ENCODE measurements around the gene SREK1IP1. TPM values are rescaled to one million over a fixed set of nuclear protein-coding genes. Genes with fewer than 3 reads are reported as not detected.

SREK1IP1 gene
- polyA plus RNA-seq, 1 donor, result 26.5 TPM

DNA sequence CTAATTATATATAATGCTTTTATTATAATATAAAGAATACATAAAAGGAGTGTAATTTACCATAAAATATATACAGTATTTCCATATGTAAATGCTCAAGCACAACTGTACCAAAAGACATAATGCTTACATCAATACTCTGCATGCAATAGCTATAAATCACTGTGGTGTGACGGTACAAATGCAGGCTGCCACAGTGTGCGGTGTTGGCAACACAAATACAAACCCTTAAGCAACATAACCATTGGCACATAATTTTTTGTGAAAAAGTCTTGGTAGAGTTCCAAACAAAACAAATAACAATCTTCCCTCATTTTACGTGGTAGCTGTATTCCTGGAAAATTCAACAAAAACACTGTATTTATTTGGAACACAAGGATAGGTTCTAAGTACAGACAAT lies 80.1 kb downstream of the SREK1IP1 start:
- no peak for DNase-seq

DNA sequence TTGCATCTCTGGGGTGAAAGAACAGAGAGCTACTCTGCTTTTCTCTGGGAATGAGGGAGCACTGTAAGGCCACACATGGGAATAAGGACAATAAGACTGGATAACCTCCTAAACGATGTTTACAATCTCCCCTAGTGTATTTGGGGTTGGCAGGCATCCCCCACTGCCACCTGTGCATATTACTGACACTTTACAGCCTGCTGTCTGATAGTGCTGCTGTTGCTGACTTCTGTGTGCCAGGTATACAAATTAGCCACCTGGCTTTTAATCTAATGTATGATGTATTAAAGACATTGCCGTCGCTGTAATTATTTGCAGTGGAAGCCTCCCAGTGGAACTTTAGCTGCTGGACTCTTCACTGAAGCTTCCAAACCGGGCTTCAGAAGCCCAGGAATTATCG lies 82.6 kb downstream of the SREK1IP1 start:
- DNase-seq, result no peak

- no peak for DNase-seq
These were observed 85.9 kb downstream of the SREK1IP1 start for GRCh38 chr5:64682608-64683007.

DNA sequence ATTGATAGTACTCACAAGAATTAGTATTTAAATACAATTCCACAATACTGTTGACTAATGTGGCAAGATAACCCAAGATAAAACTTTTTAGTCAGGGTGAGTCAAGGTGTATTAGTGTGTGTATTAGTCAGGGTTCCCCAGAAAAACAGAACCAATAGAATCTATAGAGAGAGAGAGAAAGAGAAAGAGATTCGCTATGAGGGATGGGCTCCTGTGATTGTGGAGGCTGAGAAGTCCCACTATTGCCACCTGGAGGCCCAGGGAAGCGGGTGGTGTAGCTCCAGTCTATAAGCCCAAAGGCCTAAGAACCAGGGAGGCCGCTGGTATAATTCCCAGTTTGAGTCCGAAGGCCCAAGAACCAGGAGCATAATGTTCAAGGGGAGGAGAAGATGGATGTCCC lies 88.2 kb downstream of the SREK1IP1 start:
- DNase-seq, result no peak

DNA sequence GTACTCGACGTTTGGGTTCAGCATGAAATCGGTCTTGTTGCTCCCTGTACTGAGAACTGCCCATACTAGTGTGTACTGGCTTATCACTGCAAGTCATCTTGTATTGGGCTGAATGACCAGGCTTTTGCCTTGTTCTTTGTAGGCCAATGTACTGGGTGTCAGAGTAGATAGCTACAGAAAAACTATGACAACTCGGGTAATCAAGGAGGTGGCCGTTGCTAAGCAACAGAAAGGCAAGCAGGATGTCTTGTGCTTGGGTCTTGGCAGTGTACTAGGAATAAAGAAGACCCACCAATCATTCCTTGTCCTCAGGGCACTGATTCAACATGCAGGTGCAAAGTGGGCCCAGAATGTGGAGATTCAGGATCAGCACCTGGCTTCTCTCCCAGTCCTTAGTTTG lies 90.1 kb downstream of the SREK1IP1 start:
- no peak for DNase-seq

GRCh38 chr5:64671678-64672077 lies 96.8 kb downstream of the SREK1IP1 start:
- DNase-seq, result no peak

GRCh38 chr5:64670277-64670676 lies 98.2 kb downstream of the SREK1IP1 start:
- DNase-seq, result no peak

Other genes with a start within 250 kb of the SREK1IP1 start
- 0.27 TPM for gene SHISAL2B, start 78.2 kb downstream of the SREK1IP1 start, polyA plus RNA-seq (ENCODE audit: insufficient read length)
- gene CWC27, start 239 bp upstream of the SREK1IP1 start, polyA plus RNA-seq (ENCODE audit: insufficient read length), result 38.6 TPM

Measured in left kidney (tissue), 2 donors.